ENCODE results near the gene IGFBP5.

Gene IGFBP5

DNA sequence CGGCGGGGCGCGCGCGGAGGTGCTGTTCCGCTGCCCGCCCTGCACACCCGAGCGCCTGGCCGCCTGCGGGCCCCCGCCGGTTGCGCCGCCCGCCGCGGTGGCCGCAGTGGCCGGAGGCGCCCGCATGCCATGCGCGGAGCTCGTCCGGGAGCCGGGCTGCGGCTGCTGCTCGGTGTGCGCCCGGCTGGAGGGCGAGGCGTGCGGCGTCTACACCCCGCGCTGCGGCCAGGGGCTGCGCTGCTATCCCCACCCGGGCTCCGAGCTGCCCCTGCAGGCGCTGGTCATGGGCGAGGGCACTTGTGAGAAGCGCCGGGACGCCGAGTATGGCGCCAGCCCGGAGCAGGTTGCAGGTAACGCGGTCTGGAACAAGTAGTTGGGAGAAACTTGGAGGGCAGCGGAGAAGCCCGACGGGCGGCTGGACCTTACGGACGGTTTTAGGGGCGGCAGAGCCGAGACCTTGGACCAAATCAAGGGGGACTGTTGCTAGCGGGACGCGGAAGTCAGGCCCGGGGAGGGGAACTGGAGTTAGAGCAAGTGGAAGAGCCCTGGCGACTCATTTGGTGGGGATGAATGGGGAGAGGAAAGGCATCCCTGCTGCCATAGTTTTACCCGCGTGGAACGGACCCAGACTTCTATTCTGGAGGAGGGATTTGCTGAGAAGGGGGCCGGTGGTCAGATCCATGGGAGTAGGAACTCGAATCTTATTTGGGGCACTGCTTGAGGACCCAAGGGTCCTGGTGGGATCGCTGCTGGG lies 61.6 kb downstream of the IGFBP5 start:
- TF ChIP-seq, protein P1, sequence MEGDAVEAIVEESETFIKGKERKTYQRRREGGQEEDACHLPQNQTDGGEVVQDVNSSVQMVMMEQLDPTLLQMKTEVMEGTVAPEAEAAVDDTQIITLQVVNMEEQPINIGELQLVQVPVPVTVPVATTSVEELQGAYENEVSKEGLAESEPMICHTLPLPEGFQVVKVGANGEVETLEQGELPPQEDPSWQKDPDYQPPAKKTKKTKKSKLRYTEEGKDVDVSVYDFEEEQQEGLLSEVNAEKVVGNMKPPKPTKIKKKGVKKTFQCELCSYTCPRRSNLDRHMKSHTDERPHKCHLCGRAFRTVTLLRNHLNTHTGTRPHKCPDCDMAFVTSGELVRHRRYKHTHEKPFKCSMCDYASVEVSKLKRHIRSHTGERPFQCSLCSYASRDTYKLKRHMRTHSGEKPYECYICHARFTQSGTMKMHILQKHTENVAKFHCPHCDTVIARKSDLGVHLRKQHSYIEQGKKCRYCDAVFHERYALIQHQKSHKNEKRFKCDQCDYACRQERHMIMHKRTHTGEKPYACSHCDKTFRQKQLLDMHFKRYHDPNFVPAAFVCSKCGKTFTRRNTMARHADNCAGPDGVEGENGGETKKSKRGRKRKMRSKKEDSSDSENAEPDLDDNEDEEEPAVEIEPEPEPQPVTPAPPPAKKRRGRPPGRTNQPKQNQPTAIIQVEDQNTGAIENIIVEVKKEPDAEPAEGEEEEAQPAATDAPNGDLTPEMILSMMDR (IDR thresholded peaks at IDR 0.05; ENCODE audit: control extremely low read depth, extremely low read depth, low read depth, missing control alignments): no peak
- CTCF ChIA-PET: interaction anchor here (1.2 to 1.6 kb wide), 2 partner anchors 28 to 30 kb away, joined by 3 read pairs; no protein-coding TSS in a partner anchor
- no peak for DNase-seq (ENCODE audit: extremely low spot score)
- POLR2A ChIA-PET: no interaction called here

DNA sequence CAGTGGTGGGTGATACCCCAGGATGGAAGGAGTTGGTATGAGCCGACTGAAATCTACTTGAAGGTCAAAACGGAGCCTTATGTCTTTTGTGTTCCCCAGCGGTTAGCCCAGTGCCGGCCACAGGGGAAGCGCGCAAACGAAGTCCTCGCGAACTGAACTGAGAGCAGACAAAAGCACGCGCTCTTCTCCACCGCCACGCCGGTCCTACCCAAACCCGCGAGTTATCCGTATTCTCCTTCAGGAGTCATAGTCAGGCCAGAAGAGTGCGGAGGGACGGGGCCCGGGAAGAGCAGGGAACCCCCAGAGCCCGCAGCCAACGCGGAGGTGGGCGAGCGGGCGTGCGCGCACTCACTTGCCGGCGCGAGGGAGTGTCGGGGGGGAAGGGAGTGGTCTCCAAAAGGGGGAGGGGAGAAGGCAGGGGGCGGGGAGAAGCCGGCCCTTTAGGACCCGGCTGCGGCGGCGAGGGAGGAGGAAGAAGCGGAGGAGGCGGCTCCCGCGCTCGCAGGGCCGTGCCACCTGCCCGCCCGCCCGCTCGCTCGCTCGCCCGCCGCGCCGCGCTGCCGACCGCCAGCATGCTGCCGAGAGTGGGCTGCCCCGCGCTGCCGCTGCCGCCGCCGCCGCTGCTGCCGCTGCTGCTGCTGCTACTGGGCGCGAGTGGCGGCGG lies 62.3 kb downstream of the IGFBP5 start, which contains the start of gene IGFBP2:
Gene IGFBP2, plus strand, starts transcription at position 469 of the 664 bp plus-strand sequence. Its CDS starts 104 bp downstream, at position 573.
- POLR2A ChIA-PET: no interaction called here
- CTCF ChIA-PET: interaction anchor here (1.6 kb wide), 1 partner anchor 30 kb away, joined by 3 read pairs; no protein-coding TSS in a partner anchor
- TF ChIP-seq, protein P1 (IDR thresholded peaks at IDR 0.05; ENCODE audit: control extremely low read depth, extremely low read depth, low read depth, missing control alignments): no peak
- peak; percentile 70 for DNase-seq (ENCODE audit: extremely low spot score)

DNA sequence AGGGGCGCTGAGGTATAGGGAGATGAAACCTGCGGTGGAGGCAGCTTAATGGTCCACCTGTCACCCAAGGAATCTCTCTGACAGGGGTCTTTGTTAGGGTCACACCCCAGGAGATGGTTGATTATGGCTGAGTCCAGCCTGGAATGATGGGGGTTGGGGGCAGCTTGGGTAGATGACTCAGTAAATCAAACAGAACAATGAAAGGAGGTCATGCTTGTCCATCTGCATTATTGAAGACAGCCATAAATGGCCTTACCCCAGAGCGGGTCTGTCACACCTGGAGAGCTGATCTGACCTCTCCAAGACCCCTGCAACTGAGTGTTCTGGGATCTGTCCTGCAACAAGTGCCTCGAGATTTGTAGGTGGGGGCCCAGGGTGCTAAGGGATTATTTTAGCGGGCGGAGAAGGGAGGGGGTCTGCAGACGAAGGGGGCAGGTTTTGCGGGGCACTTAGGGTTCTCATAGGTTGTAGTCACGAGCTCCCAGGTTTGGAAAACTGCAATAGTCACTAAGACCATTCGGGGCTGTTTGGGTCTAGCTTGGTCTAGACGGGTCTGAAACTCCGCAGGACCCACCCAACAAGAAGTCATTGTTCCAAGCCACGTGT lies 62.9 kb downstream of the IGFBP5 start:
- CTCF ChIA-PET: interaction anchor here (0.8 to 1.6 kb wide), 2 partner anchors 31 to 115 kb away, joined by 3 read pairs; no protein-coding TSS in a partner anchor
- DNase-seq (ENCODE audit: extremely low spot score): no peak
- TF ChIP-seq, protein P1 (IDR thresholded peaks at IDR 0.05; ENCODE audit: control extremely low read depth, extremely low read depth, low read depth, missing control alignments): no peak
- POLR2A ChIA-PET: no interaction called here

DNA sequence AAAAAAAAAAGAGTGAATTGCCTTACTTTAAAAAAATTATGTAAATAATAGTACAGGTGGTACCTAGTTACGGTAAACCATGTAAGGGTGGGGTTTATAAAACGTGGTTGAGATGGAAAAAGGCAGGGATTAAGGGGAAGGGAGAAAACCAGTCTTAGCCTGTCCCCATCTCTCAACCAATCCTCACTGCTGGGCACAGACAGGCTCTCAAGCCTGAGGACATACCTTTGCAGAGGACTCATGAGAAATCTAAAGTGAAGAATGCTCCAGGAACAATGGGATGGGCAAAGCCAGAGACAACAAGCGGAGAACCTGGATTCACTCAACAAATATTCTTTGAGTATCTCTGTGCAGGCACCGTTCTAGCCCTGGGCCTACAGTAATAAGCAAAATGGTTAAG lies 65.6 kb downstream of the IGFBP5 start:
- DNase-seq (ENCODE audit: extremely low spot score): no peak
- ChIA-PET CTCF (interaction anchor here (1.0 kb wide), 1 partner anchor 82 kb away, joined by 3 read pairs; no protein-coding TSS in a partner anchor), POLR2A (no interaction called here)
- TF ChIP-seq, protein P1 (IDR thresholded peaks at IDR 0.05; ENCODE audit: control extremely low read depth, extremely low read depth, low read depth, missing control alignments): no peak

DNA sequence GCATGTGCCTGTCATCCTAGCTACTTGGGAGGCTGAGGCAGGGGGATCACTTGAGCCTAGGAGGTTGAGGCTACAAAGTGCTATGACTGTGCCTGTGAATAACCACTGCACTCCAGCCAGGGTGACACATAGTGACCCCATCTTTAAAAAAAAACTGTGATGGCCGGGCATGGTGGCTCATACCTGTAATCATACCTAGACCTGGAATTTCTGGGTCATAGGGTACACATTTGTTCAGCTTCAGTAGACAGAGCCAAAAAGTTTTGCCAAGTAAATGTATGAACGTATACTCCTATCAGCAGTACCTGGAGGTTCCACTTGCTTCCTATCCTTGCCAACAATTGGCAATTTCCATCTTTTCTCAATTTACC lies 68.5 kb downstream of the IGFBP5 start:
- TF ChIP-seq, protein P1 (IDR thresholded peaks at IDR 0.05; ENCODE audit: control extremely low read depth, extremely low read depth, low read depth, missing control alignments): no peak
- ChIA-PET POLR2A (no interaction called here), CTCF (interaction anchor here (1.3 to 1.8 kb wide), 3 partner anchors 14 to 107 kb away, joined by 3 to 5 read pairs (median 4); no protein-coding TSS in a partner anchor)
- no peak for DNase-seq (ENCODE audit: extremely low spot score)

DNA sequence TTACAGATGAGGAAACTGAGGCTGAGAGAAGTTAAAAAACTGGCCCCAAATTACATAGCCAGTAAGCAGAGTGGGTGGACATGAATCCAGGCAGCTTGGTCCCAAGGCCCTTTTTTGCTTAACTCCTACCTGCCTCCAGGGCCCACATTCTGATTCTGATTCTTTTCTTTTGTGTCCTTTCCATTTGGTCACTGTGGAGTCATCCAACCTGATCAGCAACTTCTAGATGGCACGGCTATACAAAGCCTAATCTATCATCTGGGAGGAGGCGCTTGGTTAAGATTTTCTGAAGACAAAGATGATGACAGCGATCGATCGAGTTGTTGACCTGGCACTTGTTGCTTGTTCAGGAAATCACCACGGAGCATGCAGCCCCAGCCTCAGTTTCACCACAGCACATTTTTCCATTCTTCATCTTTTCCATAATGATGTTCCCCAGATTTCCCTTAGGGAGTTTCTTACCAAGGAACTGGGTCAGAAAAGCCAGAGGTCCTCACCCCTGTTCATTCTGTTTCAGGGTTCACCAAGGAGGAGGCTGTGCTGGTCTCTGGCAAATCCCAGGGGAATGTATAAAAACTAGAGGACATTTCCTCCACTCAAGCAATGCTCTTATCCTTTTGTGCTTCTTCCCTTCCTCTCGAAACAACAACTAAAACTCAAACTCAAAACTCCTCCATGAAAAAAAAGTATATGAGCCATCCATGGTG lies 69.0 kb downstream of the IGFBP5 start:
- no peak for DNase-seq (ENCODE audit: extremely low spot score)
- ChIA-PET CTCF (interaction anchor here (1.5 kb wide), 1 partner anchor 26 kb away, joined by 3 read pairs; no protein-coding TSS in a partner anchor), POLR2A (no interaction called here)
- TF ChIP-seq, protein P1 (IDR thresholded peaks at IDR 0.05; ENCODE audit: control extremely low read depth, extremely low read depth, low read depth, missing control alignments): no peak
